ENCODE data around the gene EYA3.

GRCh38 chr1:27971674-27972073 is 116.7 kb downstream of the EYA3 start:
- TF ChIP-seq PATZ1 (CRISPR knock-in tag; IDR thresholded peaks at IDR 0.05; ENCODE audit: borderline replicate concordance): no peak
- no peak for TF ChIP-seq ZFP3 (CRISPR knock-in tag; IDR thresholded peaks at IDR 0.05)
- no peak for TF ChIP-seq ZC3H10 (CRISPR knock-in tag; IDR thresholded peaks at IDR 0.05)
- TF ChIP-seq CREB5 (CRISPR knock-in tag; IDR thresholded peaks at IDR 0.05; ENCODE audit: low read depth): no peak
- TF ChIP-seq ISL1 (CRISPR knock-in tag; IDR thresholded peaks at IDR 0.05): no peak
- TF ChIP-seq BACH2 (CRISPR knock-in tag; IDR thresholded peaks at IDR 0.05; ENCODE audit: borderline replicate concordance): no peak
- no peak for TF ChIP-seq OSR1 (CRISPR knock-in tag; IDR thresholded peaks at IDR 0.05)
- TF ChIP-seq ZNF565 (CRISPR knock-in tag; conservative IDR thresholded peaks at IDR 0.05; ENCODE audit: low read depth): no peak

Data from SK-N-SH treated with all-trans-retinoic acid at 6 μM for 48 hours (cell line).